BE2C (cell line): Measurements from ENCODE around the gene PSMF1.

Source experiments
- DNase-seq: peaks from one replicate; pipeline ENCODE4 v3.0.0-alpha.2; 2020
- H3K27me3 ChIP-seq: fragments of 250-450 bp; sonication (Bioruptor Pico); 2 replicates; pipeline ENCODE4 v1.5.1; 2020; ENCODE audit warnings: mild to moderate bottlenecking
- H3K36me3 ChIP-seq: fragments of 250-450 bp; sonication (Bioruptor Pico); 2 replicates; pipeline ENCODE4 v1.5.1; 2020; ENCODE audit warnings: mild to moderate bottlenecking
- H3K4me1 ChIP-seq: fragments of 250-450 bp; sonication (Bioruptor Pico); 2 replicates; pipeline ENCODE4 v1.5.1; 2020
- H3K4me3 ChIP-seq: 2 replicates; pipeline ENCODE4 v1.5.1; 2011; ENCODE audit warnings: low read depth, low read length
- H3K9me3 ChIP-seq: fragments of 250-450 bp; sonication (Bioruptor Pico); 2 replicates; pipeline ENCODE4 v1.5.1; 2020
- TF ChIP-seq, protein P1 (sequence below): IDR thresholded peaks from 2 replicates; pipeline ENCODE4 v1.5.1; 2012; ENCODE audit warnings: mild to moderate bottlenecking, low read depth, low read length

The PSMF1 gene

GRCh38 chr20:1189827-1190226 lies 71.4 kb downstream of the PSMF1 start:
- H3K4me1 ChIP-seq = no peaks in the 10 kb centered on the region
- no peak for DNase-seq
- TF ChIP-seq, protein P1, sequence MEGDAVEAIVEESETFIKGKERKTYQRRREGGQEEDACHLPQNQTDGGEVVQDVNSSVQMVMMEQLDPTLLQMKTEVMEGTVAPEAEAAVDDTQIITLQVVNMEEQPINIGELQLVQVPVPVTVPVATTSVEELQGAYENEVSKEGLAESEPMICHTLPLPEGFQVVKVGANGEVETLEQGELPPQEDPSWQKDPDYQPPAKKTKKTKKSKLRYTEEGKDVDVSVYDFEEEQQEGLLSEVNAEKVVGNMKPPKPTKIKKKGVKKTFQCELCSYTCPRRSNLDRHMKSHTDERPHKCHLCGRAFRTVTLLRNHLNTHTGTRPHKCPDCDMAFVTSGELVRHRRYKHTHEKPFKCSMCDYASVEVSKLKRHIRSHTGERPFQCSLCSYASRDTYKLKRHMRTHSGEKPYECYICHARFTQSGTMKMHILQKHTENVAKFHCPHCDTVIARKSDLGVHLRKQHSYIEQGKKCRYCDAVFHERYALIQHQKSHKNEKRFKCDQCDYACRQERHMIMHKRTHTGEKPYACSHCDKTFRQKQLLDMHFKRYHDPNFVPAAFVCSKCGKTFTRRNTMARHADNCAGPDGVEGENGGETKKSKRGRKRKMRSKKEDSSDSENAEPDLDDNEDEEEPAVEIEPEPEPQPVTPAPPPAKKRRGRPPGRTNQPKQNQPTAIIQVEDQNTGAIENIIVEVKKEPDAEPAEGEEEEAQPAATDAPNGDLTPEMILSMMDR = no peak
- peaks cover 3% of the 10 kb centered on the region for H3K27me3 ChIP-seq
- H3K9me3 ChIP-seq = no peaks in the 10 kb centered on the region
- H3K4me3 ChIP-seq = no peak overlapping the region
- H3K36me3 ChIP-seq = no peaks in the 10 kb centered on the region

DNA sequence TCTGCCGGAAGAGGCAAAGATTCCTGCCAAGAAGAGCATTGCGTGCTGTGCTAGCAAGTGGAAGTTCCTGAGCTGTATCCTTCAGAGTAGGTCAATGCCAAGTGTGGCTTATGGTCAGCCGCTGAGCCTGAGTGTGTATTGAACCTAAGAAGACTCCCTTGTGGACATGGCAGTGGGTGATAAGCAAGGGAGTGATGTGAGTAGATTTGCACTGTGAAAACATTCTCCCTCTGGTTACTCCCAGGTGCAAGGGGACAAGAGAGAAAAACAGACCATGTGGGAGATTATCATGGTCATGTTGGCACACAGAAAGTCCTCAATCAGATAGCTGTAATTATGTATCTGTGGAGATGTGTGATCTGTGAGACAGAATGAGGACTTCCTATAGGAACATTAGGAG lies 72.4 kb downstream of the PSMF1 start:
- no peaks in the 10 kb centered on the region for H3K4me1 ChIP-seq
- H3K27me3 ChIP-seq = no peaks in the 10 kb centered on the region
- DNase-seq = no peak
- no peaks in the 10 kb centered on the region for H3K36me3 ChIP-seq
- TF ChIP-seq, protein P1 = no peak
- H3K9me3 ChIP-seq = no peaks in the 10 kb centered on the region
- H3K4me3 ChIP-seq = no peak overlapping the region

DNA sequence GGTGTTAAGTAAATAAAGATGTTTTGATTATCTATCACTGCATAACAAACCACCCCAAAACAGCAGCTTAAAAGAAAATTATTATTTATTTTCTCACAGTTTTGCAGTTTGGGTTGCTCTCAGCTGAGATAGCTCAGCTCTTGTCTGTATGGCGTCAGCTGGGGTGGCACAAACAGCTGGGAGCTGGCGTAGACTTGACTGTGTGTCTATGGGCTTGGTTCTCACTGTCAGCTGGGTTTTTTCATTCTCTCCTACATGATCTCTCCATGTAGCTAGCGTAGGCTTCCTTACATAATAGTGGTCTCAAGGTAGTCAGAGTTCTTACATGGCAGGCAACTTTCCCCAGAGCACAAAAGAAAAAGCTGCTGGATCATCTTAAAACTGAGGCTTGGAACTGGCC lies 72.9 kb downstream of the PSMF1 start:
- no peaks in the 10 kb centered on the region for H3K27me3 ChIP-seq
- H3K4me3 ChIP-seq = no peak overlapping the region
- no peaks in the 10 kb centered on the region for H3K4me1 ChIP-seq
- DNase-seq = no peak
- H3K9me3 ChIP-seq = no peaks in the 10 kb centered on the region
- TF ChIP-seq, protein P1 = no peak
- no peaks in the 10 kb centered on the region for H3K36me3 ChIP-seq

DNA sequence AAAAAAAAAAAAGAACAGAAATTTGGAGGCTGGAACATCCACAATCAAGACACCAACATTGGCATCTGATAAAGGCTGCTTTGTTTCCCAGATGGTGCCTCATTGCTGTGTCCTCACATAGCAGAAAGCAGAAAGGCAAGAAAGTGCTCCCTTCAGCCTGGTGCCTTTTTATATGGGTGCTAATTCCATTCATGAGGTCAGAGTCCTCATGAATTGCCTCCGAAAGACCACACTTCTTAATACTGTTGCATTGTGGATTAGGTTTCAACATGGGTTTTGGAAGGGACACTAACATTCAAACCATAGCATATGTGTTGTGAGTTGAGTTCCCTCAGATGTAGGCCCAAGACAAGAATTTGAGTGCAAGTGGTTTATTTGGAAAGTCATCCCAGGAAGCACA lies 76.8 kb downstream of the PSMF1 start:
- no peaks in the 10 kb centered on the region for H3K4me1 ChIP-seq
- H3K4me3 ChIP-seq = no peak overlapping the region
- no peak for DNase-seq
- TF ChIP-seq, protein P1 = no peak
- no peaks in the 10 kb centered on the region for H3K36me3 ChIP-seq
- no peaks in the 10 kb centered on the region for H3K9me3 ChIP-seq
- no peaks in the 10 kb centered on the region for H3K27me3 ChIP-seq

GRCh38 chr20:1196634-1197033 lies 78.2 kb downstream of the PSMF1 start:
- DNase-seq = no peak
- Histone ChIP-seq H3K9me3 (no peaks in the 10 kb centered on the region), H3K36me3 (no peaks in the 10 kb centered on the region), H3K4me3 (no peak overlapping the region), H3K4me1 (no peaks in the 10 kb centered on the region), H3K27me3 (no peaks in the 10 kb centered on the region)
- TF ChIP-seq, protein P1 = no peak

DNA sequence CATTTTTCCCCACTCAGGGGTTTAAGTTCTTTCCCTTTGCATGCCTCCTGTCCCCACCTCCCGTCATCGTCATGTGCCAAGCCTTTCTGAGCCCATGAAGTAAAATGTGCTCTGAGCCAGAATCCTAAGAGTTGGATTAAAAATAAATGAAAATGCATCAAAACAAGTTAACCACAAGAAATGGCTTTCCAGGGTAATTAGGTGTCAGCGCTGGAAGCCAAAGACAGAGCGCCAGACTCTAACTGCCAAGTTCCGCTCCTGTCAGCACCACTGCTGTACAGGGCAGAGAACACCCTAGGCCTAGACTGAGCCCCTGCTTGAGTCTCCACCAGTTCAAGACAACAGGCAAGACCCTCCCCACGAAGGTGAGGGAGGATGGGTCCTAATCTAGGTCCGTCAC lies 79.4 kb downstream of the PSMF1 start:
- H3K4me3 ChIP-seq = no peak overlapping the region
- no peaks in the 10 kb centered on the region for H3K4me1 ChIP-seq
- no peak for DNase-seq
- H3K9me3 ChIP-seq = no peaks in the 10 kb centered on the region
- no peaks in the 10 kb centered on the region for H3K27me3 ChIP-seq
- no peaks in the 10 kb centered on the region for H3K36me3 ChIP-seq
- TF ChIP-seq, protein P1 = no peak
